H1 (cell line): ENCODE results near the gene BMP2. TPM values are rescaled to one million over a fixed set of nuclear protein-coding genes. Genes with fewer than 3 reads are reported as not detected.

Experiments used
- CTCF ChIA-PET: fragments of 300-600 bp; sonication (Branson Sonifier 250); formaldehyde crosslinking; loops from one replicate; lab custom pipeline; 2021; ENCODE audit not compliant: partially characterized antibody; lab: Charles Lee
- POLR2A ChIA-PET: fragments of 300-600 bp; sonication (Branson Sonifier 250); formaldehyde crosslinking; loops from one replicate; lab custom pipeline; 2021; ENCODE audit warnings: inconsistent platforms; ENCODE audit not compliant: partially characterized antibody; lab: Charles Lee
- DNase-seq, 2 experiments: peaks; one replicate each; pipeline versions ENCODE4 v3.0.0 to v3.0.0-alpha.2; 2010 to 2022; ENCODE audit warnings: low spot score in 2 of 2, low read depth in 1 of 2, mixed read lengths in 1 of 2
- FAIRE-seq: peaks from 2 replicates; lab custom pipeline; 2011; peaks lifted over from hg19 to GRCh38; lab: Jason Lieb, UNC
- H2AFZ ChIP-seq: 2 replicates; pipeline ENCODE4 v1.8.1; 2012; ENCODE audit warnings: low read length, inconsistent platforms
- H2AK5ac ChIP-seq: 2 replicates; pipeline ENCODE4 v1.6.1; 2013; ENCODE audit warnings: low read depth, low read length
- H2BK120ac ChIP-seq: replicated peaks from 2 replicates; pipeline ENCODE3; 2013; ENCODE audit warnings: low read depth, low read length, inconsistent platforms
- H2BK12ac ChIP-seq: 2 replicates; pipeline ENCODE4 v1.6.1; 2013; ENCODE audit warnings: low read depth, low read length
- H2BK15ac ChIP-seq: 2 replicates; pipeline ENCODE4 v1.6.1; 2013; ENCODE audit warnings: low read length
- H2BK20ac ChIP-seq: 2 replicates; pipeline ENCODE4 v1.6.1; 2013; ENCODE audit warnings: low read length
- H2BK5ac ChIP-seq: 2 replicates; pipeline ENCODE4 v1.6.1; 2013; ENCODE audit warnings: low read depth, low read length
- H3K14ac ChIP-seq: 2 replicates; pipeline ENCODE4 v1.6.1; 2013; ENCODE audit warnings: inconsistent platforms; ENCODE audit not compliant: insufficient read length
- H3K18ac ChIP-seq: 2 replicates; pipeline ENCODE4 v1.6.1; 2013; ENCODE audit warnings: low read length; ENCODE audit errors: extremely low read depth
- H3K23ac ChIP-seq: 2 replicates; pipeline ENCODE4 v1.6.1; 2013; ENCODE audit warnings: inconsistent platforms; ENCODE audit not compliant: insufficient read length
- H3K23me2 ChIP-seq: 2 replicates; pipeline ENCODE4 v1.6.1; 2013; ENCODE audit warnings: low read depth, low read length
- H3K27ac ChIP-seq: 2 replicates; pipeline ENCODE4 v1.6.1; 2011; ENCODE audit warnings: low read depth, low read length, inconsistent platforms
- H3K27me3 ChIP-seq, 4 experiments: replicated peaks in 1 of 4; 1 replicate in 1 of 4; 2 replicates in 3 of 4; pipeline versions ENCODE4 v1.6.1 to v1.8.1; 2011 to 2013; ENCODE audit warnings: low read length in 3 of 4, mild to moderate bottlenecking in 3 of 4, inconsistent platforms in 2 of 4, mixed read lengths in 2 of 4, moderate library complexity in 1 of 4; ENCODE audit not compliant: control insufficient read depth in 3 of 4, insufficient read depth in 3 of 4; ENCODE audit errors: extremely low read depth in 1 of 4
- H3K36me3 ChIP-seq, 4 experiments: 2 replicates each; pipeline versions ENCODE4 v1.6.1 to v1.8.1; 2011 to 2013; ENCODE audit warnings: mild to moderate bottlenecking in 4 of 4, low read length in 3 of 4, moderate library complexity in 2 of 4, control low read depth in 1 of 4, inconsistent platforms in 1 of 4; ENCODE audit not compliant: insufficient read depth in 4 of 4, control insufficient read depth in 2 of 4
- H3K4ac ChIP-seq: replicated peaks from 2 replicates; pipeline ENCODE3; 2013; ENCODE audit warnings: low read length, low read depth, mixed read lengths, inconsistent platforms; ENCODE audit not compliant: insufficient read length
- H3K4me1 ChIP-seq, 4 experiments: replicated peaks in 1 of 4; 1 replicate in 1 of 4; 2 replicates in 3 of 4; pipeline versions ENCODE4 v1.6.1 to v1.8.1; 2011 to 2013; ENCODE audit warnings: low read length in 3 of 4, inconsistent platforms in 2 of 4, mixed read lengths in 1 of 4; ENCODE audit not compliant: insufficient read depth in 4 of 4, control insufficient read depth in 3 of 4
- H3K4me2 ChIP-seq, 2 experiments: 2 replicates each; pipeline versions ENCODE4 v1.6.1 to v1.8.1; 2011 to 2013; ENCODE audit warnings: low read depth in 2 of 2, low read length in 2 of 2, control low read depth in 1 of 2, inconsistent platforms in 1 of 2, mild to moderate bottlenecking in 1 of 2; ENCODE audit not compliant: insufficient read depth in 1 of 2
- H3K4me3 ChIP-seq, 4 experiments: fragments of 200-600, 300-600 bp in 1 of 4; sonication (generic), shearing (Covaris generic), sonication (Bioruptor Twin) in 1 of 4; 2 replicates each; pipeline versions ENCODE4 v1.5.1 to v1.8.1; 2011 to 2016; ENCODE audit warnings: low read length in 4 of 4, low read depth in 3 of 4, control low read depth in 2 of 4, inconsistent platforms in 2 of 4, mild to moderate bottlenecking in 2 of 4, mixed read lengths in 1 of 4, moderate library complexity in 1 of 4; ENCODE audit not compliant: insufficient read depth in 2 of 4; ENCODE audit errors: extremely low read depth in 1 of 4
- H3K56ac ChIP-seq: replicated peaks from 2 replicates; pipeline ENCODE3; 2013; ENCODE audit warnings: low read depth, mild to moderate bottlenecking, mixed read lengths, low read length, inconsistent platforms; ENCODE audit not compliant: insufficient read length
- H3K79me1 ChIP-seq: 2 replicates; pipeline ENCODE4 v1.6.1; 2013; ENCODE audit warnings: low read depth, low read length, control low read depth
- H3K79me2 ChIP-seq, 2 experiments: 2 replicates each; pipeline versions ENCODE4 v1.6.1 to v1.8.1; 2012 to 2013; ENCODE audit warnings: low read length in 2 of 2, mild to moderate bottlenecking in 2 of 2, inconsistent platforms in 1 of 2; ENCODE audit not compliant: insufficient read depth in 2 of 2, control insufficient read depth in 1 of 2
- H3K9ac ChIP-seq, 4 experiments: replicated peaks in 1 of 4; 1 replicate in 1 of 4; 2 replicates in 3 of 4; pipeline versions ENCODE4 v1.6.1 to v1.8.1; 2011 to 2013; ENCODE audit warnings: low read depth in 3 of 4, low read length in 3 of 4, control low read depth in 2 of 4, mild to moderate bottlenecking in 2 of 4, moderate library complexity in 2 of 4, inconsistent platforms in 1 of 4; ENCODE audit errors: extremely low read depth in 1 of 4
- H3K9me3 ChIP-seq, 2 experiments: 2 replicates each; pipeline versions ENCODE4 v1.6.1 to v1.8.1; 2012 to 2013; ENCODE audit warnings: mild to moderate bottlenecking in 2 of 2, moderate library complexity in 2 of 2, control low read depth in 1 of 2, inconsistent platforms in 1 of 2, low read depth in 1 of 2, low read length in 1 of 2, mixed read lengths in 1 of 2; ENCODE audit not compliant: insufficient read depth in 2 of 2
- H4K20me1 ChIP-seq, 2 experiments: replicated peaks in 1 of 2; 2 replicates each; pipeline versions ENCODE3 to v1.8.1; 2011 to 2013; ENCODE audit warnings: inconsistent platforms in 2 of 2, low read length in 2 of 2, mild to moderate bottlenecking in 1 of 2; ENCODE audit not compliant: insufficient read depth in 2 of 2, control insufficient read depth in 1 of 2
- H4K5ac ChIP-seq: 2 replicates; pipeline ENCODE4 v1.6.1; 2013; ENCODE audit warnings: low read length, low read depth, mixed read lengths, inconsistent platforms; ENCODE audit not compliant: insufficient read length
- H4K8ac ChIP-seq: 2 replicates; pipeline ENCODE4 v1.8.0; 2013; ENCODE audit warnings: mild to moderate bottlenecking, moderate library complexity, low read length, inconsistent platforms; ENCODE audit not compliant: insufficient read depth; ENCODE audit errors: extremely low read depth
- H4K91ac ChIP-seq: replicated peaks from 2 replicates; pipeline ENCODE3; 2013; ENCODE audit warnings: low read length, mixed read lengths, inconsistent platforms; ENCODE audit not compliant: insufficient read length
- BRCA1 ChIP-seq: IDR thresholded peaks from 2 replicates; pipeline ENCODE4 v1.6.1; 2012; ENCODE audit warnings: low read depth, low read length, improper control_type of control experiment
- EZH2 ChIP-seq: fragments of 200-600 bp; sonication (generic); IDR thresholded peaks from 2 replicates; pipeline ENCODE4 v1.7.1; 2012; ENCODE audit warnings: low read depth, mild to moderate bottlenecking, moderate library complexity, low read length, inconsistent platforms; ENCODE audit not compliant: severe bottlenecking
- HDAC2 ChIP-seq, 2 experiments: fragments of 300-600 bp in 1 of 2; sonication (generic) in 1 of 2; IDR thresholded peaks; 2 replicates each; pipeline ENCODE4 v1.6.1; 2011 to 2012; ENCODE audit warnings: low read depth in 2 of 2, low read length in 2 of 2, mild to moderate bottlenecking in 2 of 2, moderate library complexity in 2 of 2, borderline replicate concordance in 1 of 2, inconsistent platforms in 1 of 2
- MAFK ChIP-seq: IDR thresholded peaks from 2 replicates; pipeline ENCODE4 v1.6.1; 2012; ENCODE audit warnings: low read depth, mild to moderate bottlenecking, improper control_type of control experiment, low read length
- POU5F1 ChIP-seq: IDR thresholded peaks from 2 replicates; pipeline ENCODE4 v1.6.1; 2011; ENCODE audit warnings: low read depth, mild to moderate bottlenecking, low read length, moderate library complexity
- RBBP5 ChIP-seq: IDR thresholded peaks from 2 replicates; pipeline ENCODE4 v1.7.1; 2012; ENCODE audit warnings: low read depth, mild to moderate bottlenecking, inconsistent platforms, low read length, moderate library complexity, borderline replicate concordance
- polyA plus RNA-seq, 7 experiments: library from polyadenylated mRNA; depleted of rRNA in 3 of 7; stranded (reverse) in 5 of 7; unstranded in 2 of 7; fragments of >200 nt in 5 of 7; fragments of 200-250 nt in 2 of 7; gene quantifications; 1 replicate in 5 of 7; 2 replicates in 1 of 7; 4 replicates in 1 of 7; pipeline versions ENCODE4 v1.2.1 to v1.2.3, GENCODE V29; 2011 to 2013; ENCODE audit warnings: missing spikeins in 2 of 7, mixed read lengths in 2 of 7
- total RNA-seq: library from RNA; stranded (reverse); fragmentation: NEBNext Ultra II Directional; extraction: Animal tissue kit (Norgen Biotek cat#: 25700); gene quantifications from 2 replicates; pipeline ENCODE4 v1.2.1, GENCODE V29; 2021

BMP2 gene
- total and polyA plus RNA-seq, 2 of the 8 experiments (the other 6 are each of a cell fraction or from before 2014, with no cell fraction given): 1.8 to 3.6 TPM

- no peak overlapping the region for H3K4ac ChIP-seq
- no peak overlapping the region for H3K14ac ChIP-seq
- no peak overlapping the region for H3K4me3 ChIP-seq
- H3K27ac ChIP-seq: no peak overlapping the region
- H3K4me1 ChIP-seq: no peaks in the 10 kb centered on the region
- no peak overlapping the region for H2AK5ac ChIP-seq
- no peaks in the 10 kb centered on the region for H4K20me1 ChIP-seq
- CTCF ChIA-PET: no interaction called here
- H2BK20ac ChIP-seq: no peak overlapping the region
- no peak overlapping the region for H2BK120ac ChIP-seq
- H2BK12ac ChIP-seq: no peak overlapping the region
- H2BK15ac ChIP-seq: no peak overlapping the region
- H3K9me3 ChIP-seq: peaks cover 0 to 7% of the 10 kb centered on the region in 2 experiments; a peak in 1 of 4 replicates
- no peak overlapping the region for H4K91ac ChIP-seq
- DNase-seq: no peak
- H3K9ac ChIP-seq: no peak overlapping the region
- H3K56ac ChIP-seq: no peak overlapping the region
- no peak overlapping the region for H4K5ac ChIP-seq
- no peak overlapping the region for H3K4me2 ChIP-seq
- H3K79me1 ChIP-seq: no peaks in the 10 kb centered on the region
- H3K27me3 ChIP-seq: no peaks in the 10 kb centered on the region
- H2AFZ ChIP-seq: no peak overlapping the region
- FAIRE-seq: no peak
- no peaks in the 10 kb centered on the region for H3K23me2 ChIP-seq
- H4K8ac ChIP-seq: no peak overlapping the region
- no peak overlapping the region for H2BK5ac ChIP-seq
- POLR2A ChIA-PET: no interaction called here
- no peaks in the 10 kb centered on the region for H3K36me3 ChIP-seq
- no peaks in the 10 kb centered on the region for H3K79me2 ChIP-seq
- H3K23ac ChIP-seq: no peak overlapping the region
- no peak for TF ChIP-seq POU5F1
- TF ChIP-seq EZH2: no peak
- TF ChIP-seq HDAC2 (IDR thresholded peaks at IDR 0.05; ENCODE audit: borderline replicate concordance in 1 of 2, low read depth in 2 of 2, low read length in 2 of 2): no peak
- TF ChIP-seq BRCA1: no peak
- no peak for TF ChIP-seq MAFK
- TF ChIP-seq RBBP5: no peak
- no peak overlapping the region for H3K18ac ChIP-seq
Measured at GRCh38 chr20:6750438-6750837, 17.0 kb upstream of the BMP2 start.
